GM21381 (cell line): ENCODE measurements around the gene ATF7IP2.
"Not testable (repeated sequence)": the region's sequence is repeated elsewhere in the genome, so short reads cannot be mapped to it uniquely, and the experiment has no call there.

ENCODE experiments used
- ATAC-seq: cut with Tn5 transposase; IDR thresholded peaks from one replicate; pipeline ENCODE4 v1.9.1; 2021; ENCODE audit warnings: mild to moderate bottlenecking, moderate library complexity; ENCODE audit not compliant: unreplicated experiment

The ATF7IP2 gene

DNA sequence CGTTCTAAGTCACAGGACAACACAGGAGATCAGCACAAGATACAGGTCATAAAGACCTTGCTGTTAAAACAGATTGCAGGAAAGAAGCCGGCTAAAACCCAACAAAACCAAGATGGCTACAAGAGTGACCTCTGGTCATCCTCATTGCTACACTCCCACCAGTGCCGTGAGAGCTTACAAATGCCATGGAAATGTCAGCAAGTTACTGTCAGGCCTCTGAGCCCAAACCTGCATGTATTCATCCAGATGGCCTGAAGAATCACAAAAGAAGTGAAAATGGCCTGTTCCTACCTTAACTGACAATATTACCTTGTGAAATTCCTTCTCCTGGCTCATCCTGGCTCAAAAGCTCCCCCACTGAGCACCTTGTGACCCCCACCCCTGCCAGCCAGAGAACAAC is 119.4 kb downstream of the ATF7IP2 start:
- ATAC-seq: not testable (repeated sequence)

DNA sequence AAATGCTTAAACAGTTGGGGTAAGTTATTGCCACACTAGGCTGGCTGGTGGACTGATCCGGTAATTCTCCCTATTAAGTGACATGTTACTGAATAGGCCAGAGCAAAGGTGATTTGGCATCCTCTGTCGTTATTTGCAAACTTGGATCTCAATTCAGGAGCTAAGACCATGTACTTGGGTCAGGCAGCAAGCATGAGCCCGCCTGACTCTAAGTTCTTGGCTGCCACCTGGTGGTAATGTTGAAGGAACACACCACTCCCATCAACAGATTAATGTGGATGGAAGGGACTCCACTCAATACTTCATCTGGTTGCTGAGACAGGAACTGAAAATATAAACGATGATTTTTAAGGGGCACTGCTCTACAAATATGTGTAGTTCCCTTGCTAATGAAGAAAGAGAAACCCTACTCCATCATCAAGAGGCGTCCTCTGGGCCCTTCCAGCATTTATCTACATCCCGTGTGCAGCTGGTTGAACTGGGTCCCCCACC is 123.7 kb downstream of the ATF7IP2 start:
- peak; percentile 91 for ATAC-seq

DNA sequence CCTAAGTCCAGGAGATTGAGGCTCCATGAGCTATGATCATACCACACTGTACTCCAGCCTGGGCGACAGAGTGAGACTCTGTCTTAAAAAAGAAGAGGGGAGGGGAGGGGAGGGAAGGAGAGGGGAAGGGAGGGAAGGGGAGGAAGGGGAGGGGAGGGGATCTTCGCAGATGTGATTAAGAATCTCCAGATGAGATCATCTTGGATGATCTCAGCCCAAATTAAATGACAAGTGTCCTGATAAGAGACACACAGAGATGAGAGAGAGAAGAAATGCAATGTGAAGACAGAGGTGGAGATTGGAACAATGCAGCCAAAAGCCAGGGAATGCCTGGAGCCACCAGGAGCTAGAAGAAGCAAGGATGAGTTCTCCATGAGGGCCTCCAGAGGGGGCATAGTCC is 124.4 kb downstream of the ATF7IP2 start:
- no peak for ATAC-seq

DNA sequence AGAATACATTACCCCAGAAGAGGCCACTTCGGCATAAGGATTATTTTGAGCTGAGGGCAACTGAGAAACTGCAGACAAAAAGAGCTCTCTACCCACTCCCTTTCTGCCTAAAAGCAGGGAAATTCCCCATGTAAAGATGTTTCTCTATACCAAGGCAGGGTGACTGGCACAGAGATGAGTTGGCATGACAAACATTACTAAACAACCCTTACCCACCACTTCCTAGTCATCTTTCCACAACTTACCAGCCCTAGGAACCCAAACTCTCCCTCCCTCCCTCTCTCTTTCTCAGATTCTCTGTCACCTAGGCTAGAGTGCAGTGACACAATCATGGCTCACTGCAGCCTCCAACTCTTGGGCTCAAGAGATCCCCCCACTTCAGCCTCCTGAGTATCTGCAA is 126.0 kb downstream of the ATF7IP2 start:
- ATAC-seq: no peak

DNA sequence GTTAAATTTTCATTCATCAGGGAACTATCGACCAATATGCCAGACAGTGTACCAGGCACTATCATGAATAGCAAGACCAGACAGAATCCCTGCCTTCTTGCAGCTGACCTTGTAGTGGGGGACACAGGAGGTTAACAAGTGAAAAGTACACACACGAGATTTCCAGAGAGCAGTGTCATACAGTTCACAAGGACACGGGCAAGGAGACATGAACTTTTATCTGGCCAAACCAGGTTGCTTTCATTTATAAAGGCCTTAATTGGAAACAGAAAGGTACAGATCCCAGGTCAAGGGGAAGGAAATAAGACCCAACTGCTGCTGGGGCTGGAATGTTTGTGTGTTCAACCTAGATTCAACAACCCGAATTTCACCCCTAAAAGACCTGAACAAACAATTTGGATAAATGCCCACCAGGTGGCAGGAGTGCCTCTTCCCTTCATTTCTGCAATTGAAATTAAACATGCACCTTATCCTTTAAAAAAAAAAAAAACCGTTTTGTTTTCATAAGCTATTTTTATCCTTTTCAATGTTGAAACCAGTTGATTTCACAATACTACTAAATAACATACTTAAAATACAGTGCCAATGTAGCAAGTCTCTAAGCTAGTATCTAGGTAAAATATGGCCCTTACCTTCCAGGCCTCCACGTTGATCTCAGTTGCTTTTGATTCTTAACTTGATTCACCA is 128.7 kb downstream of the ATF7IP2 start:
- no peak for ATAC-seq

DNA sequence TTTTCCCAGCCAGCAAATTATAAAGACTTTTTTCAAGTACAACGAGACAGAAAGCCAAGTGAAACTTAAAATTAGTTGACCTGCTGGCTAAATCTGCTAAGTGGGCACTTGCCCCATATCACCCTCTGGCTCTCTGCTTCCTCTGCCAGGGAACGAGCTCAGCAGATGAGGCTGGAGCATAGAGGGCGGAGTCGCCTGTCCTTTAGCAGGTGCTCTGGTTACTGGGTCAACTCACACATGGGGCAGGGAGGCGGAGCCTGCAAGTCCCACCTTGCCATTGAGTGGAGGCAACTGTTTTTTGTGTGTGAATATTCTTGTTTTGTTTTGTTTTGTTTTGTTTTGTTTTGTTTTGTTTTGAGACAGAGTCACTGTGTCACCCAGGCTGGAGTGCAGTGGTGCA is 132.0 kb downstream of the ATF7IP2 start:
- ATAC-seq: no peak

DNA sequence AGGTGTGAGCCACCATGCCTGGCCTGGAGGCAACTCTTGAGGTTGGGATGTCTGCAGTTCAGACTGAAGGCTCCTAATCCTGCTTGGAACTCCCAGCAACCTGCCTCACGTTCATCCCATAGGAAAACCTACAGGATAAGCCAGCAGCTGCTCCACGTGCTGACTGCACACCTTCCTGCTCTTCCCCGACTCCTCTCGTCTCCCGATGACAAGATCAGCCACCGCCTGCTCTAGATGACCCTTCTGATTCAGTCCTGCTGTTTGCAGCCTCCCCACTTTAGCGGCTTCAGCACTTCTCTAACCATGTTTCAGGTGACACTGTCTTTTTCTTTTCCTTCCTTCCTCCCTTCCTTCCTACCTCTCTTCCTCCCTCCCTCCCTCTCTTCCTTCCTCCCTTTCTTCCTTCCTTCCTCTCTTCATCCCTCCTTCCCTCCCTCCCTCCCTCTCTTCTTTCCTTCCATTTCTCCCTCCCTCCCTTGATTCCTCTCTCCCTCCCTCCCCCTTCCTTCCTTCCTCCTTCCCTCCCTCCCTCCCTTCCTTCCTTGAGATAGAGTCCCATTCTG is 132.7 kb downstream of the ATF7IP2 start:
- no peak for ATAC-seq

DNA sequence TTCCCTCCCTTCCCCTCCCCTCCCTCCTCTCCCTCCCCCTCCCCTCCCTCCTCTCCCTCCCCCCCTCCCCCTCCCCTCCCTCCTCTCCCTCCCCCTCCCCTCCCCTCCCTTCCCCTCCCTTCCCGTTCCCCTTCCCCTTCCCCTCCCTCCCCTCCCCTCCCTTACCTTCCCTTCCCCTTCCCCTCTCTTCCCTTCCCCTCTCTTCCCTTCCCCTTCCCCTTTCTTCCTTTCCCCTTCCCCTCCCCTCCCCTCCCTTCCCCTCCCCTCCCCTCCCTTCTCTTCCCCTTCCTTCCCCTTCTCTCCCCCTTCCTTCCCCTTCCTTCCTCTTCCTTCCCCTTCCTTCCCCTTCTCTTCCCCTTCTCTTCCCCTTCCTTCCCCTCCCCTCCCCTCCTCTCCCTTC is 133.4 kb downstream of the ATF7IP2 start:
- ATAC-seq: no peak

DNA sequence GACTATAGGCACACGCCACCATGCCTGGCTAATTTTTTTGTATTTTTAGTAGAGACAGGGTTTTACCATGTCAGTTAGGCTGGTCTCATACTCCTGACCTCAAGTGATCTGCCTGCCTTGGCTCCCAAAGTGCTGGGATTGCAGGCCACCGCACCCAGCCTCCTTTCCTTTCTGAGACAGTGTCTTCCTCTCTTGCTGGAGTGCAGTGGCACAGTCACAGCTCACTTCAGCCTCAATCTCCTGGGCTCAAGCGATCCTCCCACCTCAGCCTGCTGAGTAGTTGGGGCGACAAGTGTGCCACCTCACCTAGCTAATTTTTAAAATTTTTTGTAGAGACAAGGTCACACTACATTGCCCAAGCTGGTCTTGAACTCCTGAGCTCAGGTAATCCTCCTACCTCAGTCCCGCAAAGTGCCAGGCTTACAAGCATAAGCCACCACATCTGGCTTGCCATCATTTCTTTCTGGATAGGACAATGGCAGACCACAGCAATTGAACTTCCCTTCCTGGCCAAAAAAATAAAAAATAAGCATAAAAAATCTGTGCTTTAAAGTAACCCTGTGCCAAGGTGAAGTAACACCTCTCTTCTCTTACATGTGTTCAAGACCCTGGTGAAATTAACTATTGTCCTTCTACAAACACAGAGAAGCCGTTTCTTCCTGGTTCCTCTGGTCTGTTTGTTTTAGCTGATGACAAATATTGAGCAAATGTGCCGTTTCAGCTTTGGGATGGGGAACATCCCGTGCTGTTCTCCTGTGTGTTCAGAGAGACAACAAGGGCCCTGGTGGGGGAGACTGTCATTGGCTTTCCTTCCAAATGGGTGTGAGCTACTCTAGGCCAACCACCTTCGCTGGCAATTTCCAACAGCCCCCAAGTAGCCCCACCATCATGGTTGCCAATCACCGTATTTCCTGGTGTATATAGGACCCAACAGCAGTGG is 134.3 kb downstream of the ATF7IP2 start:
- ATAC-seq: no peak

DNA sequence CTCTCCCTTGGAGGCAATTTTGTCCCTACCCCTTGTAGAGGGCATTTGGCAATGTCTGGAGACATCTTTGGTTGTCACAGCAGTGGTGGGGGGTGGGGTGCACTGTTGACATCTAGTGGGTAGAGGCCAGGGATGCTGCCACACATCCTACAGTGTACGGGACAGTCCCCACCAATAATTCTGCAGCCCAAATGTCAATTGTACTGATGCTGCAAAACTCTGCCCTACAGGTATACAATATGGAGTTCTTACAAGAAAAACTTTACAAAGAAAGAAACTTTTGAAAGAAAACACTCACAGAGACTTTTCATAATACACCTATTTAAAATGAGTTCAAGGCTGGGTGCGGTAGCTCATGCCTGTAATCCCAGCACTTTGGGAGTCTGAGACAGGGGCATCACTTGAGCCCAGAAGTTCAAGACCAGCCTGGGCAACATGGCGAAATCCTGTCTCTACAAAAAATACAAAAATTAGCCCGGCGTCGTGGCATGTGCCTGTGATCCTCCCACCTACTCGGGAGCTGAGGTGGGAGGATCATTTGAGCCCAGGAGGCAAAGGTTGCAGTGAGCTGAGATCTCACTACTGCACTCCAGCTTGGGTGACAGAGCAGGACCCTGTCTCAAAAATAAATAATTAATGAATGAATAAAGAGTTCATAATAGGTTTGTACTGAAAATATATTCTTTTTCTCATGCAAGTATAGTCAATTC is 135.2 kb downstream of the ATF7IP2 start:
- no peak for ATAC-seq

DNA sequence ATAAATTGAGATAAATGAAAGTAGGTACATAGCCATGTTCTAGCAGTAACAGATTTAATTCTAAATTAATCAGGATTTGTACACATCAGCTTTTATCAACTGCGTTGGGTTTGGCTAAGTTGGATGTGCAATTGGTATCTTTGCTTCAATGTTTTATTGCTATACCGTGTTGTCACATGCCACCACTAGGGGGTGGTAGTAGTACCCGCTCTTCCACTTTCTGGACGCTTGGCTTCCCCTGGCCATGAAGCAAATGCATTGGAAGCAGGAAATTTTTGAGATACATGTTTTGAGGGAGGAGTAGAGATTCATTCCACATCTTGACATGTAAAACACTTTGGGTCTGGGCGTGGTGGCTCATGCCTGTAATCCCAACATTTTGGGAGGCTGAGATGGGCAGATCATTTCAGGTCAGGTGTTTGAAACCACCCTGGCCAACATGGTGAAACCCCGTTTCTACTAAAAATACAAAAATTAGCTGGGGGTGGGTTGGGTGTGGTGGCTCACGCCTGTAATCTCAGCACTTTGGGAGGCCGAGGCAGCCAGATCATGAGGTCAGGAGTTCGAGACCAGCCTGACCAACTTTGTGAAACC is 135.9 kb downstream of the ATF7IP2 start:
- no peak for ATAC-seq

DNA sequence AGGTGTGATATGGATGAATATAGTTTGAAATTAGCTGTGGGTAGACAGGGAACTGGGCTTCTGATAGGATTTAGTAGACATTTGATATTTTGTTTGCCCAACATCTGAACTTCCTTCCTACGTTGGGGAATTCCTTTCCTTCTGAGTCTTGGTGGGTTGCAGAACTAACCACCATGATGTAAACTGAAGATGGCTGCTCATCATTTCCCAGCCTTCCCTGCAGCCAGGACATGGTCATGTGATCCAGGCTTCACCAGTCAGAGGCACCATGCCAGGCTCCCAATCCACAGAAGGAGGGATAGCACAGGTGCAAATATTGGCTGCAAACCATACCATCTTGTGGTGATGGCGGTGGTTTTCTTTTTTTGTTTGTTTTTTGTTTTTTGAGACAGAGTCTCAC is 137.1 kb downstream of the ATF7IP2 start:
- ATAC-seq: no peak

DNA sequence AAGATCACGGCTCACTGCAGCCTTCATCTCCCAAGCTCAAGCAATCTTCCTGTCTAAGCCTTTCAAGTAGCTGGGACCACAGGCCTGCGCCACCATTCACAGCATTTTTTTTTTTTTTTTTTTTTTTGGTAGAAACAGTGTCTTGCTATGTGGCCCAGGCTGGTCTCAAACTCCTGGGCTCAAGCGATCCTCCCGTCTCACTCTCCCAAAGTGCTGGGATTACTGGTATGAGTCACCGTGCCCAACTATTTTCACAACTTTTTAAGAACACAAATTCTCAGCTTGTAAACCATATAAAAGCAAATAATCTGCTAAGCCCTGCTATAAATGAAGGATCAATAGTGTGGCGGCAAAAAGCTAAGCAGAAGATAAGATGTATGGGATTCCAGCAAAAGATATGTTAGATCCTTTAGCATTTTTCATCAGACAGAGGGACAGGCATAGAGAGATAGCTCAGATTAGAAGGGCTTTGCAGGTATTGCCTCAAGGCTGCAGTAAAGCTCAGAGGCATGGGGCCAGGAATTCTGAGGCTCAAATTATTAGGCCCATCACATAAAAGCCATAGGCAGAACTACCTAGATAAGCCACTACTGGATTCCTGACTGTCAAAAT is 139.5 kb downstream of the ATF7IP2 start:
- ATAC-seq: no peak

DNA sequence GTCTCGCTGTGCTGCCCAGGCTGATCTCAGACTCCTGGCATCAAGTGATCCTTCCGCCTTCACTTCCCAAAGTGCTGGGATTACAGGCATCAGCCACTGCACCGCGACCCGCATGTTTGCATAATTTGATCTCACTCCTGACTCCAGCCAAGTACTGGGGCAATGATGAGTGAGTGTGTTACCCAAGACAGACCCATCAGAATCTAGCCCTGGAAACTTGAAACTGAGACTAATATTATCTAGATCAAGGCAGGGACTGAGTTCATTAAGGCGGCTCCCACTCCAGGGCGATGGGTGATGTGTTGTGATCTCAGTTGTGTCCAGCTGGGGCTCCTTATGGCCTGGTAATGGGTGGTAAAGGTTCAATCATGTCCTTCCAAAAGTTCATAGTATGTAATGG is 141.1 kb downstream of the ATF7IP2 start:
- no peak for ATAC-seq

DNA sequence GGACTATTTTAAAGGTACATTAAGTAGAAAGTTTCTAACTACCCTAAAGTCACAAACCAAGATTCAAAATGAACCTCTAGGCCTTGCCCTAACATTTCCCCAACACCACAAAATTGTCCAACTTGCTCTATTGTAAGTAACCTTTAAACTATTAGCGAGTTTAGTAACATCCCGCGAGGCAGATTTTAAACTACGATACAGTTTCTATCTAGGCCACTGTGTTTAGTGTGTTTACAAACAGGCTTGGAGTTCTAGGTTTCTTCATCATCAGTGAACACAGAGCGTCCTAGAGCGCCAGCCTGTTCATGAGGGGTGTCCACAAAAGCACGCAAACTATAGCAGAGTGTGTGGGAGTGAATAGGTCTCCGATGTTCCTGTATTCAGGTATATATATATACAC is 142.8 kb downstream of the ATF7IP2 start:
- no peak for ATAC-seq

DNA sequence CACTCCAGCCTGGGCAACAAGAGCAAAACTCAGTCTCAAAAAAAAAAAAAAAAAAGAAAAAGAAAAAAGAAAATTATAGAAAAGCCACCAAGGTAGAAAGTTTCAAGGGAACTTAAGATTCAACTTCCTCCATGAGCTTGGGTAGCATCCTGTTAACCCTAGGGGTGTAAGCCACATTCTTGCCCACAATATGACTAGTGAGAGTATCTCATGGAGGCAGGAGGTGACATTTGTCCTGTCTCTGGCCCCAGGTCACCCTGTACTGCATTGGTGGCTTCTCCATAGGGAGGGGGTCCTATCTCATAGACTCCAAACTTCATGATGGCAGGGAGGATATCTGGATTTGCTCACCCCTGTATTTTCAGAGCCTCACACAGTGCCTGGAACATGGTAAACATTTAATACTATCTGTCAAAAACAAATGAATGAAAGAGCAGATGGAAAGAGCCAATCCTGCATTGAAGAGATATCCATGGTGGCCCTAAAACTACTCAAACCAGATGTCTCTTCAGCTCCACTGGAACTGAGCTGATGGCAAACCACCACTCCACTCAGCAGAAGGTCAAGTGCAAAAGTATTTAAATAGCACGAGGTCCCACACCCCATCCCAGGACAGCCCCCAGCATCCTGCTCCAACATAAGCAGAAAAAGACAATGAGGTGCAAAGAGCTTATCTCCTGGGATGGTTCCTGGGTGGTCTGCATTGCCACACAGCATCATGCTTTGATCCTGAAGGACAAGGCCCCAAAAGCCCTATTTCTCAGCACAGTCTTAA is 144.2 kb downstream of the ATF7IP2 start:
- no peak for ATAC-seq

DNA sequence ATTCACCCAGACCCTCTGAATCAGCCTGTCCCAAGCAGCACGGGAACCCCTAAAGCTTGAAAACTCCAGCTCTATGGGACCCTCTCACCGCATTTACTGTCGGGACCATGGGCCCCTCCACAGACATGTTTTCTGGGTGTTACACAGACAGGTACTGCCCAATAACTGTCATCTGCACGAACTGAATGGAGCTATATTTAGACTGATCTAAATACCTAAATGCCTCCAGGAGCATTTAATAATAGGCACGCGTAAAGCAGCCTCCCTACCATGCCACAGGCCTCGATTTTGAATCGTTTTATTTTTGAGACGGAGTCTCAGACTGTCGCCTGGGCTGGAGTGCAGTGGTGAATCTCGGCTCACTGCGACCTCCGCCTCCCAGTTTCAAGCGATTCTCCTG is 144.8 kb downstream of the ATF7IP2 start:
- no peak for ATAC-seq

DNA sequence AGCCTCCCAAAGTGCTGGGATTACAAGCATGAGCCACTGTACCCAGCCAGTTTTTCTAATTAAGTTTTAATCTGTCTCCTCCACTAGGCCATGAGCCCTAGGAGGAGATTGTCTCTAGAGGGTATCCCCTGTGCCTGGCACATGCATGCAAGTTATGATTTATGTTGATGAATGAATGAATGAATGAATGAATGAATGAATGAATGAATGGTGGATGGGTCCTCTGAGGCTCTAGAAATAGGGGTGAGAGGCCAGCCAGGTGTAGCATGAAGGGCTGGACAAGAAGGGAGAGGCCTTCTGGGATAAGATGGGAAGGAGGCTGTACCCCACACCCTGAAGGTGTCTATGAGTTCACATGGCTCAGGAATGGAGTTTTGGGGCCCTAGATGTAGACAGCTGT is 145.7 kb downstream of the ATF7IP2 start:
- no peak for ATAC-seq
